Measurements from ENCODE around the gene HMX1. TPM values are rescaled to one million over a fixed set of nuclear protein-coding genes. Genes with fewer than 3 reads are reported as not detected.
A peak's percentile ranks its signal among the peaks of the same experiment; 100 is the strongest.

The HMX1 gene
- total RNA-seq, 4 donors from 2014 or later = not detected

DNA sequence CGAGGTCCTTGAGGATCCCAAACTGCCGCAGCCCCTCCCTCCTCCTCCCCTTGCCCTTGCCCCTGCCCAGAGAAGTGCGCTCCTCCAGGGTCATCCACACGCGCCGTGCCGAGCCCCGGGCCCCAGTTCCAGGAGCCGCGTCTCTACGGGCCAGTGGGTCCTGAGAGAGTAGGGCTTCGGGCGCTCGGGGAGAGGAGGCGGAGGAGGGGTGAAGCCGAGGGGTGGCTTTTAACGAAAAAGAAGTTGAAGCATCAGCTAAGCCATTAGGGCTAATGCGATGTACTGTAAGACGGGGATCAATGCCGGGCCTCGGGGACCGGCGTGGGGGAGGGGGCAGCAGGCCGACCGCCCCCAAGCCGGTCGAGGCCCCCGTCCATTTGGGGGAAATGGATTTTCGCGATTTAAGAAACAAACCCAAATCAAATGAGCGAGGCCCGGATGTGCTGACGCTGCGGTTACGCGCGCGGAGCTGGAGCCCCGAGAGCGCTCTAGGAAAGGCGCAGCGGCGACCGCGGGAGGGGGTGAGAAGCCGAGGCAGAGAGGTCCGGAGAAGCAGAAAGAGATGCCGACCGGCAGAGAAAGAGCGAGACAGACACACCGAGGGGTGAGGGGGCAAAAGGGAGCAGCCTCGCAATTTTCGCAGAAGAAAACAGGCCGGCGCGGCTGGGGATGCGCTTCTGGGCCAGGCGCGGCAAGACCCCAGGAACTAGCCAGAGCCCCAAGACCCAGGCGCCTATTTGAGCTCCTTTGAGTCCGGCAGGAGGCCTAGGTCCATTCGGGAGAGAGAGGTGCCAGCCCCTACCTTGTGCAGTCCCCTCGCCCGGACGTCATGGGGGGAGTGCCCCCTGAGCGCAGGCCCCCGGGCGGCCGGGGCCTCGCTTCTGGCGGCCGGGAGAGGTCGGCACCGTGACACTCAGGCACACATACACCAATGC, 13.6 kb downstream of the HMX1 start:
- H3K4me3 ChIP-seq = peak overlapping the region; percentile 38
- TF ChIP-seq POLR2A (IDR thresholded peaks at IDR 0.05) (no peak), POLR2AphosphoS5 (IDR thresholded peaks at IDR 0.05) (no peak), EP300 (IDR thresholded peaks at IDR 0.05) (no peak)
- TF ChIP-seq, protein P1, sequence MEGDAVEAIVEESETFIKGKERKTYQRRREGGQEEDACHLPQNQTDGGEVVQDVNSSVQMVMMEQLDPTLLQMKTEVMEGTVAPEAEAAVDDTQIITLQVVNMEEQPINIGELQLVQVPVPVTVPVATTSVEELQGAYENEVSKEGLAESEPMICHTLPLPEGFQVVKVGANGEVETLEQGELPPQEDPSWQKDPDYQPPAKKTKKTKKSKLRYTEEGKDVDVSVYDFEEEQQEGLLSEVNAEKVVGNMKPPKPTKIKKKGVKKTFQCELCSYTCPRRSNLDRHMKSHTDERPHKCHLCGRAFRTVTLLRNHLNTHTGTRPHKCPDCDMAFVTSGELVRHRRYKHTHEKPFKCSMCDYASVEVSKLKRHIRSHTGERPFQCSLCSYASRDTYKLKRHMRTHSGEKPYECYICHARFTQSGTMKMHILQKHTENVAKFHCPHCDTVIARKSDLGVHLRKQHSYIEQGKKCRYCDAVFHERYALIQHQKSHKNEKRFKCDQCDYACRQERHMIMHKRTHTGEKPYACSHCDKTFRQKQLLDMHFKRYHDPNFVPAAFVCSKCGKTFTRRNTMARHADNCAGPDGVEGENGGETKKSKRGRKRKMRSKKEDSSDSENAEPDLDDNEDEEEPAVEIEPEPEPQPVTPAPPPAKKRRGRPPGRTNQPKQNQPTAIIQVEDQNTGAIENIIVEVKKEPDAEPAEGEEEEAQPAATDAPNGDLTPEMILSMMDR (IDR thresholded peaks at IDR 0.05) = no peak
- DNase-seq (ENCODE audit: low spot score in 2 of 2) = no peak
- WGBS = 1% methylated on average over 69 of the region's 74 CpGs
- H3K36me3 ChIP-seq = no peaks in the 10 kb centered on the region
- H3K4me1 ChIP-seq = peaks cover 37% of the 10 kb centered on the region
- H3K9me3 ChIP-seq = no peaks in the 10 kb centered on the region
- H3K27me3 ChIP-seq = peaks cover 100% of the 10 kb centered on the region
- no peak overlapping the region for H3K27ac ChIP-seq

DNA sequence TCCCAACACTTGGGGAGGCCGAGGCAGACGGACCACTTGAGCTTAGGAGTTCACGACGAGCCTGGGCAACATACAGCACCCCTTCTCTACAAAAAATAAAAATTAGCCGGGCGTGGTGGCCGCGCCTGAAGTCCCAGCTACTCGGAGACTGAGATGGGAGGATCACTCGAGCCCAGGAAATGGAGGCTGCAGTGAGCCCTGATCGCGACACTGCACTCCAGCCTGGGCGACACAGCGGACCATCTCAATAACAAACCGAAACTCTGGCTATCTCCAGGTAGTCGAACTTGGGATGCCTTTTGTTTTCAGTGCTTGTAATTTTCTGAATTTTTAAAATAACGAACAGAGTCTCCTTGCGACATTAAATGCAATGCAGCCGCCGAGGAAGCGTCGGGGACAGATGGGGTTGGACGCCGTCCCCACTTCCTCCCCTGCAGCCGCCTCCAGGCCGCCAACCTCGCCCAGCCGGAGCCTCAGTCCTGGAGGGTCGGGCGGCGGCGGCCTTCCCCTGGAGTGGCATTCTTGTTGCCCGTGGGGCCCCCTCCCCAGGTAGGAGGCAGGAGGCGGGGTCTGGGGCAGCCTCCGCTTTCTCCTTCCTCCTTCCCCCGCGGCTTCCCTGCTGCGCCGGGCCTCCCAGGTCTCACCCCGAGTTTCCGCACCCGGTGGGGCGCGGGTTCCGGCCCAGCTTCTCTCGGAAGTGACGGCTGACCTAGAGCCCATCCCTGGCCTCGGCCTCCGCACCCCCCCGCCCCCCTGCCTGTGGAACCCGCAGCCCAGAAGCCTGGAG, 14.6 kb downstream of the HMX1 start:
- Histone ChIP-seq H3K27me3 (peaks cover 100% of the 10 kb centered on the region), H3K27ac (no peak overlapping the region), H3K36me3 (no peaks in the 10 kb centered on the region), H3K4me3 (peak overlapping the region; percentile 38), H3K4me1 (peaks cover 37% of the 10 kb centered on the region), H3K9me3 (no peaks in the 10 kb centered on the region)
- no peak for DNase-seq (ENCODE audit: low spot score in 2 of 2)
- TF ChIP-seq, protein P1 (IDR thresholded peaks at IDR 0.05) = no peak
- TF ChIP-seq EP300 (IDR thresholded peaks at IDR 0.05) (no peak), POLR2AphosphoS5 (IDR thresholded peaks at IDR 0.05) (no peak)
- 11% methylated on average over 20 of the region's 51 CpGs for WGBS

DNA sequence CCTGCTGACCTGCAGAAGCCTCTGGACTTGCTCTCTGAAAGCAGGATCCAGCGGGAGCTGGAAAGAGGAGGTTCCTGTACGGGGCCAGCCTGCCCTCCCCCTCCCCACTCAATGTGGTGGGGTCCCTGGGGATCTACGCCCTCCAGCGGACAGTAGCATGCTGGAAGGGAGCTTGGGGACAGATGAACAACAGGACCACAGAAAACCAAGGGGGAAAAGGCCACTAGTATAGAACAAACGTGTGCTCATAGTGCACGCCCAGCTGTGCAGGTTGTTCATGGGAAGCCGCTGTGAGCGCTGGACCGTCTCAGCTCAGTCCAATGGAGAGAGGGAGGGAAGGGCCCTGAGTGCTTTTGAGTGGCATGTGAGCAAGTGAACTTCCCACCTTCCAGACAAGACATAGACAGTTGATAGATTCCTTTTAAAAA, 15.8 kb downstream of the HMX1 start:
- 15% methylated on average over 9 of the region's 9 CpGs for WGBS
- Histone ChIP-seq H3K27ac (no peak overlapping the region), H3K4me3 (no peak overlapping the region), H3K4me1 (peaks cover 27% of the 10 kb centered on the region), H3K9me3 (no peaks in the 10 kb centered on the region), H3K36me3 (no peaks in the 10 kb centered on the region), H3K27me3 (peaks cover 100% of the 10 kb centered on the region)
- no peak for DNase-seq (ENCODE audit: low spot score in 2 of 2)
- TF ChIP-seq, protein P1 (IDR thresholded peaks at IDR 0.05) = no peak
- TF ChIP-seq POLR2A (IDR thresholded peaks at IDR 0.05) (no peak), EP300 (IDR thresholded peaks at IDR 0.05) (no peak), POLR2AphosphoS5 (IDR thresholded peaks at IDR 0.05) (no peak)

DNA sequence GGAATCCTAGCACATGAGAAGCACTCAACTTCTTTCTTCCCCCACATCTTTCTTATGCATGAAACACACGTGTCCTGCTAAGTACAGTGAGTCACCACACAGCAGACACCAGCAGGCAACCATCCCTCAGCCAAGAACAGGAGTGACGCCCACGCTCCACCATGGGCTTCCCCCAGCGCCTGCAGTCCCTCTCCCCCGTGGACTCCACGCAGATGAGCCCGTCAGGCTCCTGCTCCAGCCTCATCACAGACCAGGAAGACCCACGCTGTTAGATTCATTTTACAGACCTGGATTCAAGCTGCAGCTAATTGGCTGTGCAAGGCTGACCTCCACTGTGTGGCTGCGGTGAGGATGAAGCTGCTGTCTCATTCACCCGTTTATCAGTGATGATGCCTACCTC, 16.7 kb downstream of the HMX1 start:
- TF ChIP-seq EP300 (IDR thresholded peaks at IDR 0.05) = no peak
- no peak for TF ChIP-seq POLR2AphosphoS5 (IDR thresholded peaks at IDR 0.05)
- TF ChIP-seq POLR2A (IDR thresholded peaks at IDR 0.05) = no peak
- TF ChIP-seq, protein P1 (IDR thresholded peaks at IDR 0.05) = no peak
- no peaks in the 10 kb centered on the region for H3K36me3 ChIP-seq
- DNase-seq (ENCODE audit: low spot score in 2 of 2) = no peak
- H3K9me3 ChIP-seq = no peaks in the 10 kb centered on the region
- no peak overlapping the region for H3K27ac ChIP-seq
- WGBS = 20% methylated on average over 8 of the region's 10 CpGs
- peaks cover 100% of the 10 kb centered on the region for H3K27me3 ChIP-seq
- peaks cover 18% of the 10 kb centered on the region for H3K4me1 ChIP-seq
- H3K4me3 ChIP-seq = no peak overlapping the region

DNA sequence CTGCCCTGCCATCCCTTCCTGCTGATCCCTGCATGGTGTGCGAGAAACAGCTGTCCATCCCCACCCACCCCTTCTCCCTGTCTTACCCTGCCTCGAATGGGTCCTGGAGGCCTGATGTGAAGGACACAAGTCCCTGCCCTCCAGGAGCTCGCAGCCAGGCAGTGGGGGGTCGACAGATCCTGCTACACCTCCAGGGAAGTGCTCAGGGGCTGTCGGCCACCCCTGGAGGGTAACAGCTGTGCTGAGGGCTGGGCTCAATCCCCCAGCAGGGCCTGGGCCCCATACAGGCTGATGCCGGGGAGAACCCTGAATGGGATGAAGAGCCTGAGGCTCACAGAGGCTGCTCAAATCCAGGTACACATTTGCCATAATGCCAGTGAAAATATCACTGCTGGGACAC, 17.6 kb downstream of the HMX1 start:
- WGBS = 50% methylated on average over 1 of the region's 6 CpGs
- no peak for TF ChIP-seq EP300 (IDR thresholded peaks at IDR 0.05)
- TF ChIP-seq POLR2AphosphoS5 (IDR thresholded peaks at IDR 0.05) = no peak
- TF ChIP-seq, protein P1 (IDR thresholded peaks at IDR 0.05) = no peak
- TF ChIP-seq POLR2A (IDR thresholded peaks at IDR 0.05) = no peak
- no peaks in the 10 kb centered on the region for H3K36me3 ChIP-seq
- DNase-seq (ENCODE audit: low spot score in 2 of 2) = no peak
- H3K27ac ChIP-seq = no peak overlapping the region
- no peaks in the 10 kb centered on the region for H3K9me3 ChIP-seq
- no peak overlapping the region for H3K4me3 ChIP-seq
- peaks cover 100% of the 10 kb centered on the region for H3K27me3 ChIP-seq
- peaks cover 18% of the 10 kb centered on the region for H3K4me1 ChIP-seq
